OCI-LY3 (cell line): ENCODE results near the gene SMC3.

ENCODE experiments used
- EZH2phosphoT487 ChIP-seq: fragments of 200-600 bp; shearing (Covaris generic); IDR thresholded peaks from 2 replicates; pipeline ENCODE4 v1.6.1; 2018; ENCODE audit warnings: antibody characterized with exemption, mixed run types, low read depth
- TF ChIP-seq, protein P1 (sequence below): fragments of 200-600, 300-600 bp; sonication (generic); IDR thresholded peaks from 2 replicates; pipeline ENCODE4 v1.5.1; 2014; ENCODE audit warnings: antibody characterized with exemption, low read length, low read depth

DNA sequence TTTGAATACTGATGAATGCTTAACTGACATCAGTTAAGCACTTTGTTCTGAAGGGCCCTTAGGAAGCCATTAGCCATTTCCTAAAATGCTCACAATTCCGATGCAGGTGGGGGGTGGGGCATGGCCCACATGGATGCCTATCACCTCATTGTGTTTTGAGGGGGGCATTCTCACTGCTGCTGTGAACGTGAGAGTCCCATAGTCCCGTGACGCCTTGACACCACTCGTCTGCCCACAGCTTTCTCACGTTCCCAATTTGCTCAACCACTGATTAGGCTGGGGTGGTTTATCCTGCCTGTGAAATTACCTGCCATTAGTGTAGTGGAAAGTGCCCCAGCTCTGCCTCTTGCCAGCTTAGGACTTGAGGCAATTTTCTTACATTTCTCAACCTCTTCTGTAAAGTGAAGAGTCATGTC is 37.9 kb upstream of the SMC3 start:
- TF ChIP-seq, protein P1, sequence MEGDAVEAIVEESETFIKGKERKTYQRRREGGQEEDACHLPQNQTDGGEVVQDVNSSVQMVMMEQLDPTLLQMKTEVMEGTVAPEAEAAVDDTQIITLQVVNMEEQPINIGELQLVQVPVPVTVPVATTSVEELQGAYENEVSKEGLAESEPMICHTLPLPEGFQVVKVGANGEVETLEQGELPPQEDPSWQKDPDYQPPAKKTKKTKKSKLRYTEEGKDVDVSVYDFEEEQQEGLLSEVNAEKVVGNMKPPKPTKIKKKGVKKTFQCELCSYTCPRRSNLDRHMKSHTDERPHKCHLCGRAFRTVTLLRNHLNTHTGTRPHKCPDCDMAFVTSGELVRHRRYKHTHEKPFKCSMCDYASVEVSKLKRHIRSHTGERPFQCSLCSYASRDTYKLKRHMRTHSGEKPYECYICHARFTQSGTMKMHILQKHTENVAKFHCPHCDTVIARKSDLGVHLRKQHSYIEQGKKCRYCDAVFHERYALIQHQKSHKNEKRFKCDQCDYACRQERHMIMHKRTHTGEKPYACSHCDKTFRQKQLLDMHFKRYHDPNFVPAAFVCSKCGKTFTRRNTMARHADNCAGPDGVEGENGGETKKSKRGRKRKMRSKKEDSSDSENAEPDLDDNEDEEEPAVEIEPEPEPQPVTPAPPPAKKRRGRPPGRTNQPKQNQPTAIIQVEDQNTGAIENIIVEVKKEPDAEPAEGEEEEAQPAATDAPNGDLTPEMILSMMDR: no peak
- TF ChIP-seq EZH2phosphoT487: no peak
